Large intestine (tissue), 12 donors: ENCODE measurements around the gene SGCA. TPM values are rescaled to one million over a fixed set of nuclear protein-coding genes. Genes with fewer than 3 reads are reported as not detected.
A peak's percentile ranks its signal among the peaks of the same experiment; 100 is the strongest.

Experiments used
- DNase-seq, 2 donors: peaks; one replicate each; pipeline versions ENCODE4 v3.0.0 to v3.0.0-alpha.2; 2013
- H3K27ac ChIP-seq: one replicate; pipeline ENCODE4 v1.5.1; 2013; ENCODE audit warnings: low read length
- H3K27me3 ChIP-seq: 2 replicates; pipeline ENCODE4 v1.6.1; 2013; ENCODE audit warnings: low read length; ENCODE audit not compliant: control insufficient read depth, insufficient read depth
- H3K36me3 ChIP-seq: 2 replicates; pipeline ENCODE4 v1.6.1; 2013; ENCODE audit warnings: low read length; ENCODE audit not compliant: control insufficient read depth, insufficient read depth
- H3K4me1 ChIP-seq: one replicate; pipeline ENCODE4 v1.6.1; 2013; ENCODE audit warnings: low read length; ENCODE audit not compliant: control insufficient read depth, insufficient read depth
- H3K4me3 ChIP-seq: one replicate; pipeline ENCODE4 v1.5.1; 2013; ENCODE audit warnings: low read length
- H3K9me3 ChIP-seq: one replicate; pipeline ENCODE4 v1.6.1; 2013; ENCODE audit warnings: mild to moderate bottlenecking, low read depth, low read length, moderate library complexity; ENCODE audit not compliant: control insufficient read depth
- WGBS: methylation state at CpG from one replicate; pipeline ENCODE4 v1.1.5; 2013; ENCODE audit warnings: low lambda C conversion rate; ENCODE audit not compliant: insufficient coverage; 5-methylcytosine and 5-hydroxymethylcytosine counted together
- long read RNA-seq, 11 donors: transcript quantifications; one replicate each; lab custom pipeline, GENCODE V29; 2026
- polyA plus RNA-seq: library from polyadenylated mRNA; unstranded; fragments of 120-200 nt; gene quantifications from one replicate; pipeline ENCODE4 v1.2.1, GENCODE V29; 2013

Gene SGCA
- 1.2 TPM for polyA plus RNA-seq
- long read RNA-seq, donor 1, partial matches to known transcripts = 39 of 40 reads
- long read RNA-seq, donor 1, other reads (novel, unspliced or antisense) = 0 of 40 reads
- long read RNA-seq, donor 2, partial matches to known transcripts = 1,197 of 1,198 reads
- long read RNA-seq, donor 2, other reads (novel, unspliced or antisense) = 0 of 1,198 reads
- long read RNA-seq, donor 3 = 0 reads
- long read RNA-seq, donor 4, partial matches to known transcripts = 45 of 45 reads
- long read RNA-seq, donor 4, other reads (novel, unspliced or antisense) = 0 of 45 reads
- long read RNA-seq, donor 5, partial matches to known transcripts = 498 of 503 reads
- long read RNA-seq, donor 5, other reads (novel, unspliced or antisense) = 5 of 503 reads
- long read RNA-seq, donor 6, partial matches to known transcripts = 636 of 647 reads
- long read RNA-seq, donor 6, other reads (novel, unspliced or antisense) = 10 of 647 reads
- long read RNA-seq, donor 7, partial matches to known transcripts = 0 of 10 reads
- long read RNA-seq, donor 7, other reads (novel, unspliced or antisense) = 8 of 10 reads
- long read RNA-seq, donor 8, partial matches to known transcripts = 1,304 of 1,309 reads
- long read RNA-seq, donor 8, other reads (novel, unspliced or antisense) = 5 of 1,309 reads
- long read RNA-seq, donor 9, partial matches to known transcripts = 207 of 208 reads
- long read RNA-seq, donor 9, other reads (novel, unspliced or antisense) = 0 of 208 reads
- long read RNA-seq, donor 10, partial matches to known transcripts = 494 of 494 reads
- long read RNA-seq, donor 10, other reads (novel, unspliced or antisense) = 0 of 494 reads
- long read RNA-seq, donor 11, partial matches to known transcripts = 574 of 585 reads
- long read RNA-seq, donor 11, other reads (novel, unspliced or antisense) = 11 of 585 reads

GRCh38 chr17:50165867-50166517, at the start of gene SGCA:
Gene SGCA, plus strand, starts transcription at chr17:50166005. Its CDS starts 36 bp downstream, at chr17:50166041.
- H3K27me3 ChIP-seq = no peaks in the 10 kb centered on the region
- no peaks in the 10 kb centered on the region for H3K36me3 ChIP-seq
- H3K9me3 ChIP-seq = no peaks in the 10 kb centered on the region
- WGBS = no CpG with 5 or more reads among the region's 15 CpGs
- no peak within 1 kb of the TSS for H3K4me3 ChIP-seq
- DNase-seq = no peak
- H3K27ac ChIP-seq = no peak within 1 kb of the TSS
- H3K4me1 ChIP-seq = peaks cover 3% of the 10 kb centered on the region

DNA sequence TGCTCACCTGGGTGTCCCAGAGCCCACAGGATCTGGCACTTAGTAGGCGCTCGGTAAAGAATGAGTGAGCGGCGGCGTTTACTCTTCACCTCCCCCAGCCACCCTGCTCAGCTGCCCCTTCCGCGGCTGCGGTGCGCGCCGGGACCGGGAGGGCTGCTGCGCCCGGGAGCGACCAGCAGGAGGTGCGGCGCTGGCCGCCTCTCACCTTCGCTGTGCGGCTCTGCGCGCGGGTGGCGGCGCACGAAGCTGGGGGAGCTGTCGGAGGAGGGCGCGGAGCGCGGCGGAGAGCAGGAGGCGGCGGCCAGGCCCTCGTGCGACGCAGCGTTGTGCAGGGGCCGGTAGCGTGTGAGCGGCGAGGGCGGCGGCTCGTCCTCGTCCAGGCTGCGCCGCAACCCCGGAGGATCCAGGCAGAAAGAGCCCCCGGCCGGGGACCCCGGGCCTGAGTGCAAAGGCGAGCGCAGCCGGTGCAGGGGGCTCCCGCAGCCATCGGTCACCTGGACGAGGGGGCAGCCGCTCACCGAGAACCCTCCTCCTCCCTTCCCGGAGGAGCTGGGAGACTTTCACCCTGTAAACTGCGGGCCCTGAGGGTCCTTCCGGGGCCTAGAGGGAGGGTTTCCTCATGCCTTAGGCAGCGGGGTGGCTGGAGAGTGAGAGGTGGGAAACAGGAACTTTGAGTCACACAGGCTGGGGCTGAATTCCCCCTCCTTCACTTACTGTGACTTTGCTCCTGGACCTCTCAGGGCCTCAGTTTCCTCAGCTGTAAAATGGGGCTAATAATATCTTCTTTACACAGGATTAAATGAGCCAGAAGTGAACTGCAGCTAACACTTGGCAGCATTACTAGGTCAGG, 48.4 kb upstream of the SGCA start:
- H3K27me3 ChIP-seq = peaks cover 2% of the 10 kb centered on the region
- peak overlapping the region; percentile 4 for H3K4me3 ChIP-seq
- no peaks in the 10 kb centered on the region for H3K9me3 ChIP-seq
- H3K4me1 ChIP-seq = peaks cover 23% of the 10 kb centered on the region
- no peaks in the 10 kb centered on the region for H3K36me3 ChIP-seq
- H3K27ac ChIP-seq = no peak overlapping the region
- no CpG with 5 or more reads among the region's 64 CpGs for WGBS
- DNase-seq = peak; percentile 73 to 79

DNA sequence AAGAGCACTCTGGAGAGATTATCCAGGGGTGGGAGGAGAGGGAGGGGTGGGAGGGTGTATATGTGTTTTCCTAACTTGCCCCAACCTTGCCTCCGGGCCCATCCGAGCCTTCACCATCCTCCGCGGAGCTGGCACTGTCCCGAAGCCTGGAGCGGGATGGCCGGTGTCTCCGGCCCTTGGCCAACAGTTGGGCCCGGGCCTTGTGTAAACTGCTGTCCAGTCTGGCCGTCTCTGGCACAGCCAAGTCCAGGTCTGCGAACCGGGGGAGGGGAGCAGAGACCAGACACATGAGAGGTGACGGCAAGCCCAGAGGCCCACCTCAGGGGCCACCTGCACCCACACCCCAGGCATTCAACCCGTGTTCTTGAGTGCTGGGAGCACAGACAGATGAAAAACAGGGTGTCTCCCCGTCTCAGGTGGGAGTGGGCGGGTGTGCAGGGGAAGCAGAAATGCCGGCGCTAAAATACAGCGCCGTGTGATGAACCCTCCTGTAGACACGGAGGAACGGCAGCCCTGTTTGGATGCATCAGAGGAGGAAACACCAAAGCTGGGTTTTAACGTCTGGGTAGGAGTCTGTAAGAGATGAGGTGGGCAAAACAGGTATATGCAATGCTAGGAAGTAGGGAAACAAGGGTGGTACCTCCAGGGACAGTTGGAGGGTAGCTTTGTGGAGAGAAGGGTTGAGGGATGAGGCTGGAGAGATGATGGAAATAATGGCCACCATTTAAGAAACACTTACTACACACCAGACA, 47.6 kb upstream of the SGCA start:
- Histone ChIP-seq H3K9me3 (no peaks in the 10 kb centered on the region), H3K36me3 (no peaks in the 10 kb centered on the region), H3K27me3 (peaks cover 2% of the 10 kb centered on the region), H3K4me1 (peaks cover 16% of the 10 kb centered on the region), H3K27ac (no peak overlapping the region), H3K4me3 (no peak overlapping the region)
- no peak for DNase-seq
- WGBS = no CpG with 5 or more reads among the region's 23 CpGs

GRCh38 chr17:50118828-50119218, 47.0 kb upstream of the SGCA start:
- no peak for DNase-seq
- WGBS = no CpG with 5 or more reads among the region's 4 CpGs
- no peaks in the 10 kb centered on the region for H3K36me3 ChIP-seq
- no peak overlapping the region for H3K4me3 ChIP-seq
- peaks cover 14% of the 10 kb centered on the region for H3K4me1 ChIP-seq
- no peak overlapping the region for H3K27ac ChIP-seq
- H3K27me3 ChIP-seq = peaks cover 2% of the 10 kb centered on the region
- H3K9me3 ChIP-seq = no peaks in the 10 kb centered on the region

DNA sequence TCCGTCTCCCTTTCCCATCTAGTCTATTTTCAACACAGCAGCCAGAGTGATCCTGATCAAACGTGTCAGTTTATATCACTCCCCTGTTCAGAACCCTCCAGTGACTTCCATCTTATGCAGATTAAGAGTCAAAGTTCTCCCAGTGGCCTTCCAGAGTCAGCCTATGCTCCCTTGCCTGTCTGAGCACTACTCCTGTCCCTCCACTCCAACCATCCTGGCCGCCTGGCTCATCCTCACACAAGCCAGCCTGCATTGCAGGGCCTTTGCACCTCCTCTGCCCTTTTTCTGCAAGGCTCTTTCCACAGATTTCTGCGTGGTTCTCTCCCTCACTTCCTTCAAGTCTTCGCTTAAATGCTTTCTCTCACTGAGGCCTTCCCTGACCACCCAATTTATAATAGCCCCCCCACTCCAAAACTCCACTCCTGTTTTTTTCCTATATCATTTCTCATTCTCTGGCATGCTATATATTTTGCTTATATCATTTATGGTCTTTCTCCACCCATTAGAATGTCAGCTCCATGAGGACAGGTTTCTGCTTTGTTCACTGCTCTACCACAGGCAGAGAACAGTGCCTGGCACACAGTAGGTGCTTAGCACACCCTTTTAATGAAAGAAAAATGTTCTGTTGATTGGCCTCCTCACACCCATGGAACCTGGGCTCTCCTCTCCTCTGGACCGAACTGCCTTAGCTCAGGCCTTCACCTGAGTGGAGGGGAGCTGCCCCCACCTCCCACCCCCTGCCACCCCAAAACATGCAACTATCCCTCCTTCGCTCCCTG, 45.1 kb upstream of the SGCA start:
- DNase-seq = no peak
- peaks cover 16% of the 10 kb centered on the region for H3K4me1 ChIP-seq
- H3K27me3 ChIP-seq = peaks cover 2% of the 10 kb centered on the region
- no peaks in the 10 kb centered on the region for H3K36me3 ChIP-seq
- H3K27ac ChIP-seq = no peak overlapping the region
- H3K4me3 ChIP-seq = no peak overlapping the region
- 94% methylated on average over 3 of the region's 7 CpGs for WGBS
- no peaks in the 10 kb centered on the region for H3K9me3 ChIP-seq

DNA sequence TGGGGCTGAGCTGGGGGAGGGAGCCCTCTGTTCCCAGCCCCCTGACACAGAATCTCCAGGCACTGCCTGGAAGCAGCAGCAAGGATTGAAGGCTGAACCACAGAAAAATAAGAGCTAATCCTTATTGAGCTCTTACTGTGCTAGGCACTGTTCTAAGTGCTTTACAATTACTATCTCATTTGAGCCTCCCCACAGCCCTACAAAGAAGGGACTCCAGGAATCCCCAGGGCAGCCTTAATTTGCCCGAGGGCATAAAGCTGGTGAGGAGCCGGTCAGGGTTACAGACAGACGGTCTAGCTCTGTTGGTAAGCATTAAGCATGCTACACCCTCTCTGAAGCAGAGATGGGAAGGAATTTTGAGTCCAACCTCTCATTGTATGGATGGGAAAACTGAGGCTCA, 42.9 kb upstream of the SGCA start:
- H3K4me3 ChIP-seq = no peak overlapping the region
- no CpG with 5 or more reads among the region's 3 CpGs for WGBS
- H3K27ac ChIP-seq = no peak overlapping the region
- peaks cover 2% of the 10 kb centered on the region for H3K27me3 ChIP-seq
- H3K9me3 ChIP-seq = no peaks in the 10 kb centered on the region
- H3K4me1 ChIP-seq = peaks cover 9% of the 10 kb centered on the region
- DNase-seq = no peak
- H3K36me3 ChIP-seq = no peaks in the 10 kb centered on the region

GRCh38 chr17:50123649-50124349, 42.0 kb upstream of the SGCA start:
- Histone ChIP-seq H3K4me3 (no peak overlapping the region), H3K4me1 (peaks cover 17% of the 10 kb centered on the region), H3K27ac (peak overlapping the region; percentile 28), H3K27me3 (peaks cover 2% of the 10 kb centered on the region), H3K36me3 (no peaks in the 10 kb centered on the region), H3K9me3 (no peaks in the 10 kb centered on the region)
- no CpG with 5 or more reads among the region's 12 CpGs for WGBS
- no peak for DNase-seq

GRCh38 chr17:50125420-50125997, 40.3 kb upstream of the SGCA start:
- H3K27me3 ChIP-seq = peaks cover 4% of the 10 kb centered on the region
- H3K4me3 ChIP-seq = no peak overlapping the region
- no peak for DNase-seq
- H3K9me3 ChIP-seq = peaks cover 3% of the 10 kb centered on the region
- H3K36me3 ChIP-seq = no peaks in the 10 kb centered on the region
- H3K4me1 ChIP-seq = peaks cover 24% of the 10 kb centered on the region
- WGBS = 95% methylated on average over 2 of the region's 4 CpGs
- no peak overlapping the region for H3K27ac ChIP-seq
